Right hindlimb (tissue), 1 donor: ENCODE measurements around the gene TBL1X.

Source experiments
- DNase-seq: peaks from one replicate; pipeline ENCODE4 v3.0.0-alpha.2; 2018

The TBL1X gene

DNA sequence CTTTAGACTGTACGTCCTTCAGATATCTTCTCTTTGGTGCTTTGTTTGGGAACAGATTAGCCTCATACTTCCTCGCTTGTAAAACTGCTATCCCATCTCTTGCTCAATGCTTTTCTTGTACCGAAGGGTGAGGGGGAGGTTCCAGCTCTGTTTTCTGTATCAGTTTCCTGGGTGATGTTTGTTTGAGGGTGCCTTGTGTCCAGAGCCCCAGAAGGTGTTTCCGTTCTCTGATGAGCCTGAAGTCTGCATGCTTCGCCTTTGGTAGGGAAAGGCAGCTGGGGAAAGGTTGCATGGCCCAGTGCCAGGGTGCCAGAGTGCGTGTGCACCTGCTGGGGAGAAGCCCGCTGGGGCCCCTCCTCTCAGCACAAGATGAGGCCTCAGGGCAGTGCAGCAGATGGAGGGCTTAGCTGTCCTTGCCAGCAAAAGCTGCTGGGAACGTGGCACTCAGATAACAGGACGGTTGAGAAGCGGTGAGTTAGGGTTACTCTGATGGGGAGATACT, 73.7 kb downstream of the TBL1X start:
- DNase-seq = peak; percentile 29

DNA sequence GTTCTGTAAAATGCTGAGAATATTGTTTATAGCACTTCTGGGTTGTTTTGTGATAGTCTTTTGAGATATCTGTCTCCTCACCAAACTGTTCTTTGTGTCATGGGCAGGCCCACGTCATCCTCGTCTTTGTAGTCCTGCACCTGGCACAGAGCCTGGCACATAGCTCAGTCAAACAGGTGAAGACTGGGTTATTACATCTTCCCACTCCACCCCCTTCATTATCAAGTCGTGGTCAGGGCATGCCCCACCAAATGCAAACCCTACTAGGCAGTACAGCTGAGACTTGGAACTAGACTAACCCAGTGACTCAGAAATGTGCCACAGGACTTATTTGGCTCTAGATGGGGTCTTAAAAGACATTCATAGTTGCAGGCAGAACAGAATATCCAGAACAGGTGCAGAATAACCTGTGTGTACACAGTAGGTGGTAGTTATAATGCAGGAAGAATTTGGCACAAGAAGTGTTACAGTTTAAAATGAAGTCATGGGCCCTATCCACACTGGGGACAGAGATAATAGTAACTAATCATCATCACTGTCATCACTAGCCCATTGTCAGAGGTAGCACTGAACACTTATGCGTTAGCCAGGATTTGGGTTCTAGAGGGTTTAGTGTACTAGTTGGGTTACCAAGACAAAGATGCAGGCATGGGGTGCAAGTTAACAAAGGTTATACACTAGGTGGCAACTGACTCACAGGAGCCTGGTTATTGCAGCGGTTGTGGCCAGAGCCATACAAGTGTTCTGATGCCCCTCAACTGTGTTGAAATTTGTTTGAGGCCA, 74.9 kb downstream of the TBL1X start:
- no peak for DNase-seq

- DNase-seq = no peak
These were observed 77.4 kb downstream of the TBL1X start for GRCh38 chrX:9542106-9542760.

GRCh38 chrX:9542761-9543111, 77.9 kb downstream of the TBL1X start:
- DNase-seq = no peak

GRCh38 chrX:9555354-9555753, 90.5 kb downstream of the TBL1X start:
- no peak for DNase-seq

DNA sequence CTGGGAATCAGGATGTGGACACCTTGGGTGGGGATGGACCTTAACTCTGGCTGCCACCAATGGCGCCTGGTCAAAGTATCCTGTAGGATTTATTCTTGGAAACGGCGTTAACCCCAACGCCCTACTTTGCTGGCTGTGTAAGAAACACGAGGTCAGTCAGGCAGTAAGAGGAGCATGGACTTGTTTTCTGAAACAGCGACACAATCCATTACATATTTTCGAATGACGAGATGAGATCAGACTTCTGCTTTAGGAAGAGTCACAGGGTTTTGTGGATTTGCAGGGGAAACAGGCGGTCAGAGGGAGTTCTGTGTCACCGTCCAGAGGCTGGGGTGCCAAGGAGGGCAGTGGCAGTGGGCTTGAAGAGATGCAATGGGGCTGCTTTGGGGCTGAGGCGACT, 92.2 kb downstream of the TBL1X start:
- no peak for DNase-seq

GRCh38 chrX:9557521-9557920, 92.7 kb downstream of the TBL1X start:
- no peak for DNase-seq

DNA sequence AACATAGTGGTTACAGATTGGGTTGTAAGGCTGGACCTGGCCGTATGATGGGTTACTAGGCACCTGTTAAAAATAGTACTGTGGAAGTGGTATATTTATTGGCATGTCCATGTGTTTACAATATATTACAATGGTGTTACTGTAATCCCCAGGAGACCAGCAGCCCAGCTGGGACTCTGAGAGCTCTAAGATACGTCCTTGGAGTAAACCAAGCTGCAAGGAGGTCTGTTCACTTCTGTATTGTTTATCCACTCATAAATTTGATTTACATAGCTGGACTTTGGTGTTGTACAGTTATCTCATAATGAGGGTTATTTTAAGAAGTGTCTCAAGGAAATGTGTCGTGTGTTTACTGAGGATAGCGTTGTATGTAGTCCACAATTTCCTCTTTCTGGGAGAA, 93.8 kb downstream of the TBL1X start:
- no peak for DNase-seq

- DNase-seq = no peak
These were observed 95.4 kb downstream of the TBL1X start for GRCh38 chrX:9560219-9560618.

DNA sequence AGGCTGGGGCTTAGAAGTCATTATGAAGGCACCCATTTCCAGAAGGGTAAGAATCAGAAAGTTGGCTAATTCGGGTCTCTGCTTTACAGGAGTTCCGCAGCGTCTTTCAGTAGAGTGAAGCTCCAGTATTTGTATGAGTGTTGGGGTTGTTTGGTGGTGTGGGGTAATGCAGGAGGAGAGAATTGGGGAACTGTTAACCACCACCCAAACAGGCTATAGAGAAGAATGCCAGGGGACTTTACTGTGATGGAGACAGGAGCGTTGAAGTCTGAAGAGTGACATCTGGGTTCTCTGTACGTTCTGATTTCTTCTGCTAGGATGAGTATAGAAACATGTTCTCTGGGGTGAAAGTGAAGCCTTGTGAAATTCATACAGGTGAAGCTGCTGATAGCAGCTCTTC, 96.3 kb downstream of the TBL1X start:
- no peak for DNase-seq

DNA sequence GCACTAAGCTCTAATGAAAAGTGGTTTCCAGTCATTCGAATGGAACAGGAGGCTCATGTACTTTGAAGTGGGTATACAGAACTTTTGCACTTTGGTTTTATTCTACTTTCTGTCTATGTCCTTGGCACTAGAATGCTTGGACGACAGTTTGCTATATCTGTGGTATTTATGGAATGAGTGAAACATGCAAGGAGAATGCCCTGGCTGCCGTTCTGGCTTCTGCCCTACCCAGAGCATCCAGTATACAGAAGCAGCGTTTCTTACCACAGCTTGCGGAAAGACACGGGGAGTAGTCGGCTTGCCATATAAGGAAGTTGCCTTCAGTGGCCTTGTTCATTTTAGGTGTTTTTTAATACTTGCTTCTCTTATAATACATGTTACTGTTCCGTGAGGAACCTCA, 98.0 kb downstream of the TBL1X start:
- no peak for DNase-seq

- DNase-seq = peak; percentile 60
These were observed 101.3 kb downstream of the TBL1X start for GRCh38 chrX:9566150-9566621.

- no peak for DNase-seq
These were observed 105.0 kb downstream of the TBL1X start for GRCh38 chrX:9569876-9570301.

- no peak for DNase-seq
These were observed 108.6 kb downstream of the TBL1X start for GRCh38 chrX:9573282-9574106.

DNA sequence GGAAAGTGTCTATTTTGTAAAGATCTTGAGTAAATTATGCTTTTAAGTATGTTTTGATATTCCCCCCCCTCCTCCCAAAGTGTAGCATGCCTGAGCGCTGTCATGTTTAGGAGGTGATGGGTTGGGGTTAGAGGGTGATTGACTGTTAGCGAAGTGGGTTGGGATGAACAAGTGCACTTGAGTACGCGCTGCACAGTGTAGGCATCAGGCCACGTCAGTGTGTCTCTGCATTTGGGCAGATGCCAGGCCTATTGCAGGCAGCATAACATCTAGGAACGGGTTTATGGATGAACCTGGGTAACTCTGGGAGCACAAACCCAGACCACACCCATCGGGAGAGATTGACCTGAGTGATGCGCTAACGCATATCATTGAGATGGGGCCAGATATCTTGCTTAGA, 111.2 kb downstream of the TBL1X start:
- DNase-seq = no peak

DNA sequence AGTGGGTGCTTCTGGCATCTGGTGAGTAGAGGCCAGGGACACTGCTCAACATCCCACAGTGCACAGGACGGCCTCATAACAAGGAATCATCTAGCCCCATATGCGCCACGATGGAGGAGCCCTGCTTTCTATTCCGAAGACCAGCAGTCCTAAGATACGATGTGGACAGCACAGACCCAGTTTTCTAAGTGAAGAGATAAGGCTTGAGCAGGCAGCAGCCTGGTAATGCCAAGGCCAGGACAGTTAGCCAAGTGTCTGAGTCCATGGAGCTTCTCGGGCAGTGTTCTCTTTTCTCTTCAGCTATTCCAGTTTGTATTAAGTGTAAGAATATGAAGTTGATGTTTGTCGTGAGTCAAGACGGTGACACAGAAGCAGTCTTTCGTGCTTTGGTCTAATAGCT, 112.7 kb downstream of the TBL1X start:
- DNase-seq = no peak

DNA sequence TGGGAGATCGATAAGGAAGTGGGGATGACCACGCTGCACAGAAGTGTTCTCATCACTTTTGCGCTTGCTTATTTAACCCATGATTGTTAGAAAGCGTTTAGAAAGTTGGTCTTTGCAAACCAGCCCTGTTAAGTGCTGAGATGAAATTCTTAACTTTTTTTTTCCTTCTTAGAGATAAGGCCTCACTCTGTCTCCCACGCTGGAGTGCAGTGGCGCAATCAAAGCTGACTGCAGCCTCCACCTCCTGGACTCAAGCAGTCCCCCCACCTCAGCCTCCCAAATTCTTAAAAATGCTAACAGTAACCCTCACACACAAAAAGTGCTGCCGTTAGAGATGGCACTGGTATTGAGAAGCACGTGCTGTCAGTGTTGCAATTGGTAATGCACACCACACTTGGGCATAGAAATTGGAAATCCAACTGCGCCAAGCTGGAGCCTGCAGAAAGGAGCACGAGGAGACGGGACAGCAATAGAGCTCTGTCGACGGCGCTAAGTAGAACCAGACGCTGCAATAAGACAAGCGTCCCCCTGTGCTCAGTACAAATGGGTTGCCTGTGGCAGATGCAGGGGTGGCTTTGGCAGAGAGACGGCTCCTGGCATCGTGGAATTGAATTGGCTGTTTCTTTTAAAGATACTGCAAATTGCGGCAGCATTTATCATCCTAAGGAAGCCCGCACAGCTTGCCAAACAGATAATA, 113.4 kb downstream of the TBL1X start:
- DNase-seq = no peak

GRCh38 chrX:9581771-9582385, 117.0 kb downstream of the TBL1X start:
- no peak for DNase-seq

- DNase-seq = no peak
These were observed 118.1 kb downstream of the TBL1X start for GRCh38 chrX:9582956-9583355.

- no peak for DNase-seq
These were observed 122.1 kb downstream of the TBL1X start for GRCh38 chrX:9586992-9587392.

DNA sequence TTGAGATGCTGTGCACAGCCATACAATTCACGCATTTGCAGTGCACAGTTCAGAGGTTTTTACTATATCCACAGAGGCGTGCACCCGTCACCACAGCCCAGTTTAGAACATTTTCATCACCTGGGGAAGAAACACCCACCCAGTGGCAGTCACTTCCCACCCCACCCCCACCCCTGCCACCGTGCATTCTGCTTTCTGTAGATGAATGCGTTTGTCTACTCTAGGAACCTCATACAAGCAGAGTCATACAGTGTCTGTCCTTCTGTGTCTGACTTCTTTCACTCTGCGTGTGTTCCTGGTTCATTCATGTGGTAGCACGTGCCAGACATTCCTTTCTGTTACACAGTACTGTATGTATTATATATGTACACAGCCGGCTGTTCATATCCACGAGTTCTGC, 122.8 kb downstream of the TBL1X start:
- DNase-seq = no peak

- DNase-seq = no peak
These were observed 126.6 kb downstream of the TBL1X start for GRCh38 chrX:9591496-9591895.
